ENCODE measurements around the gene VAPA.

Gene VAPA, protein sequence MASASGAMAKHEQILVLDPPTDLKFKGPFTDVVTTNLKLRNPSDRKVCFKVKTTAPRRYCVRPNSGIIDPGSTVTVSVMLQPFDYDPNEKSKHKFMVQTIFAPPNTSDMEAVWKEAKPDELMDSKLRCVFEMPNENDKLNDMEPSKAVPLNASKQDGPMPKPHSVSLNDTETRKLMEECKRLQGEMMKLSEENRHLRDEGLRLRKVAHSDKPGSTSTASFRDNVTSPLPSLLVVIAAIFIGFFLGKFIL

DNA sequence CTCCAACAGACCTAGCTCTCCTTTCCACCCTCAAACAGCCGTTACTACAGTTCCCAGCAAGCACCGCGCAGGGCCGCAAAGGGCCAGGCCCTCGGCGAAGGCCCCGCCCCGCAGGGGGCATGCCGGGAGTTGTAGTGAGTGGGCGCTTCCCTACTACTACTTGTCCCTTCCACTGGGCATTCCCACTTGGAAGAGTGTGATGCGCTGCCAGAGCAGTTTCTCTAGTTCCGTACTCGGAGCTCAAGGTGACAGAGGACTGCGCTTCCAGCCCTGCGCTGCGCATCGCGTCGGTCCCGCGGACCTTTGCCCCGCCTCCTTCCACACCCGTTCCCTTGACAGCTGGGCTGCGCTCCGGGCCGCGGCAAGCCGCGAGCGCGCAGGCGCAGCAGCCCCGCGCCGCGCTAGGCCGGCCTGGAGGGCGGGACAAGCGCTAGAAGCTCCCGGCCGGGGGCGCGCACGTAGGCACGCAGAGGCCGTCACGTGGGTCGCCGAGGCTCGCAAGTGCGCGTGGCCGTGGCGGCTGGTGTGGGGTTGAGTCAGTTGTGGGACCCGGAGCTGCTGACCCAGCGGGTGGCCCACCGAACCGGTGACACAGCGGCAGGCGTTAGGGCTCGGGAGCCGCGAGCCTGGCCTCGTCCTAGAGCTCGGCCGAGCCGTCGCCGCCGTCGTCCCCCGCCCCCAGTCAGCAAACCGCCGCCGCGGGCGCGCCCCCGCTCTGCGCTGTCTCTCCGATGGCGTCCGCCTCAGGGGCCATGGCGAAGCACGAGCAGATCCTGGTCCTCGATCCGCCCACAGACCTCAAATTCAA, at the start of gene VAPA:
Gene VAPA (plus strand): TSS at position 491 of the 808 bp plus-strand sequence. CDS start 241 bp downstream, at position 732.
- peak; percentile 84 to 87 for ATAC-seq

DNA sequence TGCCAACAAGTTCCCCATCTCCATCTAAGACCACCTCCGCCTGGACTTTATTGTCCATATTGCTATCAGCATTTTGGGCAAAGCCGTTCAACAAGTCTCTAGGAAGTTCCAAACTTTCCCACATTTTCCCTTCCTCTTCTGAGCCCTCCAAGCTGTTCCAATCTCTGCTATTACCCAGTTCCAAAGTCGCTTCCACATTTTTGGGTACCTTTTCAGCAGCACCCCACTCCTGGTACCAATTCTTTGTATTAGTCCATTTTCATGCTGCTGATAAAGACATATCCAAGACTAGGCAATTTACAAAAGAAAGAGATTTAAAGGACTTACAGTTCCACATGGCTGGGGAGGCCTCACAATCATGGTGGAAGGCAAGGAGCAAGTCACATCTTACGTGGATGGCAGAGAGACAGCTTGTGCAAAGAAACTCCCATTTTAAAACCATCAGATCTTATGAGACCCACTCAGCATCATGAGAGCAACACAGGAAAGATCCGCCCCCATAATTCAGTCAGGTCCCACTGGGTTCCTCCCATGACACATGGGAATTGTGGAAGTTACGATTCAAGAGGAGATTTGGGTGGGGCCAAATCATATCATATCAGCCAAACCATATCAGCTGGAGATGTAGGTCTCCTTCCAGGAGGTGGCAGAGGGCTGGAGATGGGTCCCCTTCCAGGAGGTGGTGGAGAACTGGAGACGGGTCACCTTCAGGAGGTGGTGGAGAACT, 47.9 kb upstream of the VAPA start:
- no peak for ATAC-seq

DNA sequence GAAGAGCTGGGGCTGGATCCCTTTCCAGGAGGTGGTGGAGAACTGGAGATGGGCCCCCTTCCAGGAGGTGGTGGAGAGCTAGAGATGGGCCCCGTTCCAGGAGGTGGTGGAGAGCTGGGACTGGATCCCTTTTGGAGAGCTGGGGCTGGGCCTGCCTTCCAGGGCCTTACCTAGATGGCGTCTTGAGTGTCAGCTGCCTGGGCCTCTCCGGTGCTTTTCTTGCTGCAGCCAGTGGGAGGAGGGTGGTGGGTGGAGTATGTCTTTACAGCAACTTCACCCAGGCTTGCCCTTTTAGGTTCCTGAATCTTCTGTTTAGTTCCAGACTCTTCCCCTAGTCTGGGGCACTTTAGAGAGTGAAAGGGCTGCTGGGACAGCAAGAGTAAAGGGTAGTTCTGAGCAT, 47.2 kb upstream of the VAPA start:
- no peak for ATAC-seq

DNA sequence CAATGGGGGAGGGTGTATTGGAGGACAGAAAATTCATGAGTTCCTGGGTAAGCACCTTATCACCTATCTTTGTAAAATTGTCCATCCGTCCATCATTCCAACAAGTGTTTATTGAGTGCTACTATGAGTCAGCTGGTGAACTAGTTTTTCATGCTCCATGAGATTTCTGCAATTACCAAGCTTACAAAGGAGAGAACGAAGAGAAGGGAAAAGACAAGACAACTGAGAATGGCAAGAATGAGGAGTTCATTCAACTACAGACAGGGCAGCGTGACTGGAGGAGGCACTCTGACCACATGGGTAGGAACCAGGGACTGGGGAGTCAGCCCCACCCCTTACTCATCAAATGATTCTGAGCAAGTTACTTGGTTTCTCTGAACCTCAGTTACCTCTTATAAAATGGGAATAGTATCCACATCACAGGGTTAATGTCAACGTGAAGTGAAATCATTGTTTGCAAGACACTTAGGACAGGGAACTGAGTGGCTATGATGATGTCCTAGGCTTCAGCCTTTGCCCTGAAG, 46.7 kb upstream of the VAPA start:
- ATAC-seq: no peak

DNA sequence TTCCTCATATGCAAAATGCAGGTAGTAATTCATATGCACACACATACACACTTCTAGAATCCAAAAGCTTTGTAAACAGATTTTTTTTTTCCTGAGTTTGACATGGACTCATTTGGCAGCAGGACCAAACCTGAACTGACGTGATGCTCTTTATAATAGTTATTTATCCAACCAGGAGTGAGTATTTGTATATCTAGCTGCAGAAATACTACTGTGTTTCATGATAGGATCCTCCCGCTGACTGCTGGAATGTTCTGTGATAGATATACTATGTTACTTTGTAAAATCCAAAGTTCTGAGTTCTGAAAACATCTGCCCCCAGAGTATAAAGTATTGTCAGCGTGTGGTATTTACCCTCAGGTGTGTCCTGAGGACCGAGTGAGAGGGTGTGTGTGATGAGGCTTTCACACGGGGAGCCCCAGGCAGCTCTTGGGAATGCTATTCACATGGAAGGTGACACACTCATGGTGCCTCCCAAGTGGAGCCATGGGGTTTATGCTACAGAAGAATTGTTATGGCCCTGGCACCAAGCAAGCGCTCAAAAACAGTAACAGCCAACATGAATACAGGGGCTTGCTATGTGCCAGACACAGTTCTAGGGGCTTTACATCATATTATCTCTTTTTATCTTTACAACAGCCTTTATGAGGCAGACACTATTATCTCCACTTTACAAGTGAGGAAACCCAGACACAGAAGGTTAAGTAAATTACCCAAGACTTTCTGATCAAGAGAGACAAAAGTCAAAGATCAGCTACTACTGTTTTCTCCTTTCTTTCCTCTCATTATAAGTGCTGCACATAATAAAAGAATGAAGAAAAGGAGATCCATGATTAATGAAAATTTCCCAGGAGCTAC, 44.7 kb upstream of the VAPA start:
- ATAC-seq: no peak

DNA sequence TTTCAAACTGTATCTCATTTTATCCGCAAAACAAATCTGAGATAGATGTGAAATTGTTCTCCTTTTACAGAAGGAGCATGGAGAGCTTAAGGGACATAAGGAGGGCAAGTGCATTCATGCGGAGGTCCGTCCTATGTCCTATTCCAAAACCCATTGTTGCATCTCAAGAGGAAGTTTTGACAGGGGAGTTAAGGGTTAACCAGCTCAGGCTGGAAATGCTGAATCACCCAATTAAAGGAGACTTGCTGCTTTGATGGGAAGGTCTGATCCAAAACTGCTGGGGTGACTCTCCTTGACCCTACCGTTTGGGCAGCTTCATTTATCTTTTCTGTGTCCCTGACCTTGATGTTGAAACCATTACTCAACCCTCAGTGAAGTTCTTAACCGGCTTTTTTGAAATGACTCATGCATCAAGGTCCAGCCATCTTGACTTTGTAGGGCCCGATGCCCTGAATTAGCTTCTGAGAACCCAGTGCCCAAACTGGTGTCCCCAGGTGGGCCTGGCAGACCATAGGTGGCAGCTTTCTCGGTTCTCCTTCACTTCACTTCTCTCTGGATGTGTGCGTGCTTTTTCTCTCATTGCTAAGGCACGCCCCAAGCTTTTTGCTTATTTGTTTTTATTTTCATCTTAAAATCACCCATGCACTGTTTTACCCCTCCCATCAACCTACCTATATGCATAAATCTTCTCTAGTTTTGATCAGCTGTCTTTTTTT, 43.9 kb upstream of the VAPA start:
- no peak for ATAC-seq

DNA sequence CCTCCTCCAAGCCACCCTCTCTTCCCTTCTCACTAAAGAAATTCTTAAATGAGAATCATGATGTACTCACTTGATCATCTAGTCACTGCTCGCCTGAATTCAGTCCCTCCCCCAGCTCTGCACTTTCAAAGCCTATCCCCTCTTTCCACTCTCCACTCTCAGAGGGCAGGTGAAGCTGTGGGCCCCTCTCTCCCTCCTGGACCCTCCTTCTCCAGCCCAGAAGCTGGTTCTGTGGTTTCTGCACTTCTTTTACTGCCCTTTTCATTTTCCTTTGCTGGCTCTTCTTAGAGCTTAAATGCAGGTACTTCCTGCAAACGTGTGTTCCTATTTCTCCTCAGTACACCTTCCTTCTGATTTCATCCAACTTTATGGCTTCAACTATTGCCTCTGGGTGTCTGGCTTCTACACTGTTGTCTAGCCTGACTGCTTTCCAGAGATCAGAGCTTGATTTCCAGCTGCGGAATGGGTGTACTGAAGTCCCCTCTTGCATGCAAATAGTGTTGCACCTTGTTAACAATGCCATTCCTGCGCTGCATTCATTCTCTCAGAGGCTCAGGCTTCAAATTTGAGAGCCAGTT, 43.3 kb upstream of the VAPA start:
- no peak for ATAC-seq

DNA sequence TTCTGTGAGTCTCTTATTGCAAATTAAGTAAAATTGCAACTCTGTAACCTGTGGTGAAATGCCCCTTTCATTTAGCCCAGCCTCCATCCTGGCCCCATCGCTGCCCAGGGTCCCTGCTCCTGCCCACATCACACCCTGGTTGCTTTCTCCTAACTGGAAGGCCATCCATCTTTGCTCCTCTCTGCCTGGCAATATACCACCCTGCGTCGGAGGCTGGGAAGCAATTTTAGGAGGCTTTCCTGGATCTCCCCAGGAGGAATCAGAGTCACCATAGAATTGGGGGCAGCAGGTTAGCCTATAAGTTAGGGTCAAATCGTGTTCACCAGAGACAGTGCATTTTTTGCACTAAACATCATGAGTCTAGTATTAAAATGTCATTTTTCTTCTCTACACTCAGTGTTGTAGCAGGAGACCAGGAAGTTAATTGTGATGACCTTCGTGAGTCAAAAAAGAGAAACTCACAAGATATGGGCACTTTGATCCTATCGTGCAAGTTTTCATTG, 42.5 kb upstream of the VAPA start:
- ATAC-seq: no peak

DNA sequence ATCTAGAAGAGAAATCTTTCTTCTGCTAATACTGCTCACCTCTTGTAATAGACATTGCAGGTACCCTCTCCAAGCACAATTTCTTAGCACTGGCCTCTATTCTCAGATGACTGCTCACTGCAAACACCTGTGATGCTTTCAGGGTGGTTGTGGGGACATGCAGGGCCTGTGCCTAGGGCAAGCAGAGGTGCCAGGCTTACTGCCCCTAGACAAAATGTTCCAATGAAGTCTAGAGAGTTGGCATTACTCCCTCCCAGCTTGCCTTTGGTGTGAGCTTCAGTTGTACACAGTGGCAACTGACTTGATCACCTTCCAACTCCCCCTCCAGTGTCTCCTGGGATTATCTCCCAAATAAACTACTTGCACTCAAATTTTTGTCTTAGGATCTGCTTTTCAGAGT, 41.0 kb upstream of the VAPA start:
- ATAC-seq: no peak

DNA sequence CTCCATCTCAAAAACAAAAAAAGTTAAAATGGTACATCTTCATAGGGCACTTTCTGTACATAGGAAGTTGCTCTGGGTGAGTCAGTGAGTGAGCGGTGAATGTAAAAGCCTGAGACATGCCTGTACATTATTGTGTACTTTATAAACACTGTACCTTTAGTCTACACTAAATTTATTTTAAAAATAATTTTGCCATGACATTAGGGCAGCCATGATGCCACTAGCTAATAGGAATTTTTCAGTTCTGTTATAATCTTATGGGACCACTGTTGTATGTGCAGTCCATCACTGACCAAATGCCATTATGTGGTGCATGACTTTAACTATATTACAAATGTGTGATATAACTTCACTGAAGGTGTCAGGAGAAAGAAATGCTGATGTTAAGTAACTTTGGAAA, 39.1 kb upstream of the VAPA start:
- no peak for ATAC-seq

DNA sequence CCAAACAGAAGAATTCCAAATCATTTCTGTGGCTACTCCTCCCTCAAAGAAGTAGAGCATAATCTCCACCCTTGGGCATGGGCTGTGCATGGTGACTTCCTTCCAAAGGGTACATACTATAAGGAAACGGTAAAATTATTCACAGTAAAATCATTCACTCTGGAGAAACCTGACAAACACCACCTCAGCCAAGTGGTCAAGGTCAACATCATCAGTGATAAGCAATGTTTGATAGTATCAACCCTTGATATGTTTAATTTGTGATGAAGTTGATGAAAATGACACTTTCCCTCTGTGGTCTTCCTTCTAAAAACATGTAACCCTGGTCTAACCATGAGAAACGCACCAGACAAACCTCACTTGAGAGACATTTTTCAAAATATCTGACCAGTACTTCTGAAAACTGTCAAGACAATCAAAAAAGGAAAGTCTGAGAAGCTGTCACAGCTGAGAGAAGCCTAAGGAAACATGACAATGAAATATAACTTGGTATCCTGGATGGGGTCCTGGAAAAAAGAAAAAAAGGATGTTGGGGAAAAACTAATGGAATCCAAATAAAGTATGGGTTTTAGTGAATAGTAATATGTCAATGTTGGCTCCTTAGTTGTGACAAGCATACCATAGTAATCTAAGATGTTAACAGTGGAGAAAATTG, 37.5 kb upstream of the VAPA start:
- no peak for ATAC-seq

DNA sequence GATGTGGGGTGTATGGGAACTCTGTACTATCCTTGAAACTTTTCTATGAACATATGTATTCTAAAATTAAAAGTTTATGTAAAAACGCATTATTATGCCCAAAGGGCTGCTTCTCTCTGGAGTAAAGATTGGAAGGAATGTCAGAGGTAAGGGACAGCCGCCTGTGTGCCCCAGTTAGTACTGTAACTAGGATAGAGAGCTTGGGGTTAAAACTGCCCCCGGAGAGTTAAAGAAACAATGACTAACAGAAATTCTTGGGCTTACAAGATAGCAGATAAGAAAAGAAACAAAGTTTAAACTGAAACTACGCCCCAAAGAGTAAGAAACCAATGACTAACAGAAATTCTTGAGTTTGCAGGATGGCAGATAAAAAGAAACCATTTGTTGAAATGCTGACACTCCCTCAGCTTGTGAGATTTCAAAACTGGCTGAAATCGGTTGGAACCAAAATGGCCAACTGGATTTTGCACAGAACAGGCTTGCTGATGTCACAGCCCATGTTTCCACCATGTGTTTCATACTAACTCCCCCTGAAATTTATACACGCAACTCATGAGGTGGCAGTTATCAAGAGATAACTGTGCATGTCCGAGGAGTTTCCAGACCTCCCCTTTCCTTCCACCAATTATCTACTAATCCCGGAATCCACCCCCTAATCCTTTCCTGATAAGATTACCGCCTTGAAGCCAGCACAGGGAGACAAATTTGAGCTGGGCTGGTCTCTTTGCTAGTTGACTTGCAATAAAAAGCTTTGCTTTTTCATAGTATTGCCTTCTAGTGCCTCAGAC, 36.8 kb upstream of the VAPA start:
- peak; percentile 51 to 82 for ATAC-seq

DNA sequence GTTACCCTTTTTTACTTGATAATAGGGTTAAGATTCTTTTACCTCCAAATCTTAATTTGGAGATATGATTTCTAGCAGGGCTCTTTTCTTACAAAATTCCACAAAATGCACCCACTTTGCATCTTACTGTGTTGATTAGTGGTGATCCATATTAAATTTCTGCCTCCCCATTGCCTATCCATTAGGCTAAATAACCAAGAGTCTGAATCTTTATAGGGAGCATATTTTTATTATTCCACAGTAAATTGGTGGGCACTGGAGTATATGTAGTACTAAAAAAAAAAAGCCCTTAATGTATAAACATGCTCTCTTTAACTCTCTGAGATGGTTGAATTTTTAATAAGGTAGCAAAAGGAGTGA, 36.2 kb upstream of the VAPA start:
- ATAC-seq: no peak

DNA sequence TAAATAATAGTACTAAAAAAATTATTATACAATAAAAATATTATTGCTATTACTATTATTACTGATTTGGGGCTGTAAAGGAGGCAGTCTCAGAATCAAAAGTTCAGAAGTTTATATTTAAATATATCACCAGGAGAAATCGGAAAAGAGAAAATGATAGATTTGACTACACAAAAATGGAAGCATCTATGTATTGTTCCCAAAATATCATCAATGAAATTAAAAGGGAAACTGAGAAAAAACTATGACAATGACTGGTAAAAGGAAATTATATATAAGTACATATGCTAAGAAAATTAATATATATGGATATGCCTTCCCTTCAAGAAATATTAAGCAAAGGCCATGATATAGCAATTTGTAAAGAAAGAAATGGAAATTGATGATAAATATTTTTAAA, 35.7 kb upstream of the VAPA start:
- no peak for ATAC-seq

DNA sequence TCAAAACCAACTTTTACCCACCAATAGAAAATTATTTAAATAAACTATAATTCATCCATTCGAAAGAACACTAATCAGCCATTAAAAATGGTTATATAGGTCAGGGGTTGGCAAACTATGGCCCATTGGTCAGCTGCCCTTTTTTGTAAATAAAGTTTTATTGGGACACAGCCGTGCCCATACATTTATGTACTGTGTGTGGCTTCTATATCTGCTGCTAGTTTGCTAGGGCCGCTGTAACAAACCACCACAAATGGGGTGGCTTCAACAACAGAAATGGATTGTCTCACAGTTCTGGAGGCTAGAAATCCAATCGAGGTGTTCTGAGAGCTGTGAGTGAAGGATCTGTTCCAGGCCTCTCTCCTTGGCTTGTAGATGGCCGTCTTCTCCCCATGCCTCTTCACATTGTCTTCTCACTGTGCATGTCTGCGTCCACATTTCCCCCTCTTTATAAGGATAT, 35.0 kb upstream of the VAPA start:
- no peak for ATAC-seq

DNA sequence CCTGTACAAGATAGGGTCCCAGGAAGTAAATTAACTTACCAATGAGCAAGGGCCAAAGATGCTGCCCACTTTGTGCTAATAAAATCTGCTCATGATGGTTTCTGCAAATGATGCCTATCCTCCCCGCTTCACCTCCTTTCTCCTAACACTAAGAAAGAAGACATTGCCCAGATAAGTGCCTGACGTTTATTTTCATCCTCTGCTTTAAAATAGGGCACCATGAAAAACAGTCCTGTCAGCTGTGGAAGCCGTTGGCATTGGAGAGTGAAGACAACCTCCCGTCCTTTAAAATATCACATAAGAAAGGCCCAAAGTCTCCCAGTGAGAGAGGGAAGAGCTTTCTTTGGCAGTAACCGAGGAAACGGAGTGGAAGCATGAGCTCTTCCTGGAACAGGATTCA, 29.7 kb upstream of the VAPA start:
- no peak for ATAC-seq

DNA sequence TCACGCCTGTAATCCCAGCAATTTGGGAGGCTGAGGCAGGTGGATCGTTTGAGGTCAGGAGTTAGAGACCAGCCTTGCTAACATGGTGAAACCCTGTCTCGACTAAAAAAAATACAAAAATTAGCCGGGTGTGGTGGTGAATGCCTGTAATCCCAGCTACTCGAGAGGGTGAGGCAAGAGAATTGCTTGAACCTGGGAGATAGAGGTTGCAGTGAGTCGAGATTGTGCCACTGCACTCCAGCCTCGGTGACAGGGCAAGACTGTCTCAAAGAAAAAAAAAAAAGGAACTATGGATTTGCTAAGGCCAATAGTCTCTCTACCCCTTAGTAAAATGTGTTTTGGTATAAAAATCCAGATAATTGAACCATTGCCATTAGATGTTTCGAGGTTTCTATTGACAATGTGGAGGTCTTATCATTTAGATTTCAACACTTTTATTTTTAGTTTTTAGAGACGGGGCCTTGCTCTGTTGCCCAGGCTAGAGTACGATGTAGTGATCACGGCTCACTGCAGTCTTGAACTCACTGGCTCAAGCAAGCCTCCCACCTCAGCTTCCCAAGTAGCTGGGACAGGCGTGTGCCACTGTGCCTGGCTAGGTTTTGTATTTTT, 29.2 kb upstream of the VAPA start:
- ATAC-seq: no peak

DNA sequence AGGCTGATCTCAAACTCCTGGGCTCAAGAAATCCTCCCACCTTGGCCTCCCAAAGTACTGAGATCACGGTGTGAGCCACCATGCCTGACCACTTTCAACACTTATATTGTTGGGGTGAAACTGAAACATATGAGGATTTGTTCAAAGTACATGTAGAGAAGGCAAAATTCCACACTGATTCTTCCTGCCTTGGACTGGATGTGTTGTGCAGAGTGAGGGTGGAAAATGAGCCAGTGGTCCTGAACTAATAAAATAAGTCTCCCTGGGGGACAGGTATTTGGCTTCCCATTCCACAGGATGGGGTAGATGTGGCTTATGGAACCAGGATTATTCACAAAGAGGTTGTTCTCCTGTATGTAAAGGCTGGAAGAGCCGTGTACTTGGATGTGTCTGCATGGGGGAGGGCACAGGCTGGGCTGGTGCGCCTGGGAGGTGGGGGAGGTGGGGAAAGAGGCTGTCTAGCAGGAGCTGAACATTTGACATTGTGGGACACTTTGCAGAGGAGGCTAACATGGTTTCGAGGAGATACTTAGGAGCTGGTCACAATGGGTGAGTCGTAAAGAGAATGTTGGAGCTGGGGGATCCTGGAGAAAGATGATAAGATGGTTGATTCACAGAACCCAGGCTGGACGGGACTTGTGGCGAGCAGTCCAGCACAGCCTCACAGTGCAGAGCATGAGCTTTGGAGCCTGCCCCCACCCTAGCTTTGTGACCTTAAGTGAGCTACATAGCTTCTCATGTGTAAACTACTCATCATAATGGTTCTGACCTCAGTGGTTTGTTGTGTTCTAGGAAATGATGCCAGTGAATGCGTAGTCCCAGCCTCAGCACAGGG, 28.4 kb upstream of the VAPA start, which contains the start of gene TXNDC2:
Gene TXNDC2 (plus strand): TSS at position 804 of the 835 bp plus-strand sequence. CDS start 708 bp downstream, outside the sequence.
- ATAC-seq: no peak
